GM18517 (cell line): ENCODE data around the gene DAPK2.
A peak's percentile ranks its signal among the peaks of the same experiment; 100 is the strongest.
"Not testable (repeated sequence)": the region's sequence is repeated elsewhere in the genome, so short reads cannot be mapped to it uniquely, and the experiment has no call there.

ENCODE experiments used
- ATAC-seq: cut with Tn5 transposase; IDR thresholded peaks from one replicate; pipeline ENCODE4 v1.9.1; 2021; ENCODE audit warnings: mild to moderate bottlenecking, moderate library complexity; ENCODE audit not compliant: unreplicated experiment

The DAPK2 gene

GRCh38 chr15:63977119-63977518 lies 69.2 kb downstream of the DAPK2 start:
- no peak for ATAC-seq

DNA sequence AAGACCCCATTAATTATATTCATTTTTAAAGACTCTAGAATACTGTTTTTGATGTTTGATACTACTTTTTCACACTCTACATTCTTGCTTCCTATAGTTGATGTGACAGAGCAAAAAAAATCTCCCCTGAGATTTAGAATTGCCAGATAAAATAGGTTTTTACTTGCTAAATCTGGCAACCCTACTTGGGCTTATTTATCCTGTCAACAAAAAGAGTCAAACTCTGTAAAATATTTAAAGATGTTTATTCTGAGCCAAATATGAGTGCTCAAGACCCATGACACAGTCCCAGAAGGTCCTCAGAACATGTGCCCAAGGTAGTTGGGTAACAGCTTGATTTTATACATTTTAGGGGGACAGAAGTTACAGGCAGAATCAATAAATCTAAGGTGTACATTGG lies 72.3 kb downstream of the DAPK2 start:
- no peak for ATAC-seq

DNA sequence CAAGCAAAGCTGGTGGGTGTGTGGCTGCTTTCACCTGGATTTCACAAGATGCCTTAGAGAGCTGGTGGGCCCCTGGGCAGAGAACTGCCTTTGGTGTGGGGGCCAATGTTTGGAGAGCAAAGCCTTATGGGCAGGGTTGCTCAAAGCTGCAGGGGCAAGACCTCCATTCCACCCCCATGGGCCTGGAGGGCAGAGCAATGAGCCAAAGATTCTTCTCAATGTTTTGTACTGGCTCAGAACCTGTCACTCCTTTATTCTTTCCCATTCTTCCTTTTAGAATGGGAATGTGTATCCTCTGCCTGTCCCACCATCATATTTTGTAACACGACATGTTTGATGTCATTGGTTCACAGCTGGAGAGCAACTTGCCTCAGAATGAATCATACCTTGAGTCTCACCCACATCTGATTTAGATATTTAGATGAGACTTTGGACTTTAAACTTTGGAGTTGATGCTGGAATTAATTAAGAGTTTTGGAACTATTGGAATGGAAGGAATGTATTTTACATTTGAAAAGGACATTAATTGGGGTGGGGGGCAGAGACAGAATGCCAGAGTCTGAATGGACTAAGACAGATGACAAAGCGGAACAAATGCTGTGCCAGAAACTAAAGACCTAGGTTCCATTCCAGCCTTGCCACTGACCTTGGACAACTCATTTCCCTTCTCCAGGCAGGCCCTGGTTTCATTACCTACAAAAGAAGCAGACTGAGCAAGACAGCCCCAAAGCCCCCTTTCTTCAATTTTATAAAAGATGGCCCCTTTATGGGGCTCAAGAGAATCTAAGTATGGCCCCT lies 72.9 kb downstream of the DAPK2 start:
- ATAC-seq: no peak

DNA sequence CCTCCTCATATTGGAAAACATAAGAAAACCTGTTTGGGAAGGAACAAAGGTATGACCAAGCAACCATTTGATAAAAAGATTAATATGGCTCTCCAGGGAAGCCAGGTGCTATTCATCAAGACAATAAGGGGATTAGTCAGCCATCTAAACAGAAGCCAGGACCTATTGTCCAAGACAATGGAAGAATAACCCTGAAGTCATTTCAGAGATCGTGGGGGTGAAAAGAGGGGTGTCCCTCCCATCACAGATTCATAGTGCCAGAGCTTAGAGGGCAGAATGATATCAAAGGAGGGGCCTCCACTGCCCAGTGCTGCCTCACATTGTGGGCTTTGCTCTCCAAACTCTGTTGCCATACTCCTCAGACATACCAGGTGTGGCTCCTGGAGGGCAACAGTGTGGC lies 73.5 kb downstream of the DAPK2 start:
- no peak for ATAC-seq

GRCh38 chr15:63971904-63972303 lies 74.4 kb downstream of the DAPK2 start:
- ATAC-seq: no peak

DNA sequence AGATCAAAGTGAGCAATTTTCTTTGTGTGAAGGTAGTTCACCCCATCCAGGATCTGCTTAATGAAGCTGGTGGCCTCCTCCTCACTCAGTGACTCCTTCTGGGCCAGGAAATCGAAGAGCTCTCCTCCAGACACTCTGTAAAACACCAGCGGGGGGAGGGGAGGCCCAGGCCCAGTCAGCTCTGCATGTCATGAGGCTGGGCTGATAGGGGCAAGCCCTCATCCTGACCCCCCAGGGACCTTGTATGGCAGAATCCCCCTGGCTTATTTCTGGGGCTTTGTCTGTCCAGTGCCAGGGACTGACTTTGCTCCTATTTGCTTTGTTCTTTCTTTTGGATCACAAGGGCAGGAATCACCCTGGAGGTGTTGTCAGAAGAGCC lies 74.9 kb downstream of the DAPK2 start:
- no peak for ATAC-seq

GRCh38 chr15:63970621-63971426 lies 75.5 kb downstream of the DAPK2 start:
- peak; percentile 84 for ATAC-seq

DNA sequence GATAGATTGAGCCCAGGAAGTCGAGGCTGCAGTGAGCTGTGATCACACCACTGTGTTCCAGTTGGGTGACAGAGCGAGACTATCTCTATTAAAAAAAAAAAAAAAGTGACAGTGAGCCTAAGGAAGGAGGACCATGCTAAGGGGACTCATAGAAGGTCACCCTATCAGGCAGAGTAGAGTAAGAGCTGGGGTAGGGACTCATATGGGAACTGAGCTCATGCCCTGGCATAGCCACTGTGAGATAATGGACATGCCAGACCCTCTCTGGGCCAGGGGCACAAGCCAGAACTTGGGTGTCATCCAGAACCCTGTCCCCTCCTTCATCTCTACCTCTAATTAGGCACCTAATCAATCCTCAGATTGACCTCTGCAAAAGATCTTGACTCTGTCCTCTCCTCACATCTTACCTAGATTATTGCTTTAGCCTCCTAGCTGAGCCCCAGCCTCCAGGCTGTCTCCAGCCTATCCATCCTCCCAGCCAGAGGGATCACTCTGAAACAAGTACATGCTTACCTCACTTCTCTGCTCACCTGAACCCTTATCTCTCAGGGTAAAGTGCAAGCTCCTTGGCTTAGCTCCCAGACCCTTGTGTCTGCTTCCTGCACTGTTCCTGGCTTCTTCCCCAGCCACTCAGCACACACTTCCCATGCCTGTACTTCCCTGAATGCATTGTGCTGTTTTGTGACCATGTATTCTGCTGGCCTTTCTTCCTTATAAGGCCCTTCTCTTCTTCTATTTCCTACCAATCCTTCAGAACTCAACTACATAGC lies 76.4 kb downstream of the DAPK2 start:
- ATAC-seq: no peak

- ATAC-seq: no peak
These were observed 77.6 kb downstream of the DAPK2 start for GRCh38 chr15:63968700-63969099.

DNA sequence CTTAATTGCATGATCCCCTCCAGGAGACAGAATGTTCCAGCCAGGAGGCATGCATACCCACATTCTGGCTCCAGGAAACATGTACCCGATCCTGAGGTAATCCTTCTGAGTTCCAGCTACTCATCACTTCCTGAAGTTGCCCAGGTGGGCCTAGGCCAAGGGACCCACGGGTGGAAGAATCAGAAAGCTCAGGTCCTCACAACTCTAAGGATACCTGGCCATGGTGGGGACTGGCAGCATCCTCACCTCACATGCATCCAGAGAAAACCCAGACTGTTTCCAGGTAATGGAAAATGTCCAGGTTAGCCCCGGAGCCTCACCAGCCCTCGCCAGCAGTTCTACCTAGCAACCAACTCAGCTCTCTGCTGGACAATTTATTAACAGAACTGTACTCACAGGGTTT lies 78.2 kb downstream of the DAPK2 start:
- ATAC-seq: no peak

- ATAC-seq: no peak
These were observed 78.7 kb downstream of the DAPK2 start for GRCh38 chr15:63967616-63968015.

DNA sequence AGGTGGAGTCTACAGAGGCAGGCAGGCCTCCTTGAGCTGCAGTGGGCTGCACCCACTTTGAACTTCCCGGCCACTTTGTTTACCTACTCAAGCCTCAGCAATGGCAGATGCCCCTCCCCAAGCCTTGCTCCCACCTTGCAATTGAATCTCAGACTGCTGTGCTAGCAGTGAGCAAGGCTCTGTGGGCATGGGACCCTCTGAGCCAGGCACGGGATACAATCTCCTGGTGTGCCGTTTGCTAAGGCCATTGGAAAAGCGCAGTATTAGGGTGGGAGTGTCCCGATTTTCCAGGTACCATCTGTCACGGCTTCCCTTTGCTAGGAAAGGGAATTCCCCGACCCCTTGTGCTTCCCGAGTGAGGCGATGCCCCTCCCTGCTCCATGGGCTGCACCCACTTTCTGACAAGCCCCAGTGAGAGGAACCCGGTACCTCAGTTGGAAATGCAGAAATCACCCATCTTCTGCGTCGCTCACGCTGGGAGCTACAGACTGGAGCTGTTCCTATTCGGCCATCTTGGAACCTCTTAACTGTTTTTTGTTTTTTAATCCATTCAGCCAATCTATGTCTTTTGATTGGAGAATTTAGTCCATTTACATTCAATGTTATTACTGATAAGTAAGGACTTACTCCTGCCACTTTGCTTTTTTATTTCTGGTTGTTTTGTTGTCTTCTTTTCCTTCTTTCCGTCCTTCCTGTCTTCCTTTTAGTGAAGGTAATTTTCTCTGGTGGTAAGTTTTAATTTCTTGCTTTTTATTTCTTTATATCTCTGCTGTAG lies 83.2 kb downstream of the DAPK2 start:
- ATAC-seq: not testable (repeated sequence)

DNA sequence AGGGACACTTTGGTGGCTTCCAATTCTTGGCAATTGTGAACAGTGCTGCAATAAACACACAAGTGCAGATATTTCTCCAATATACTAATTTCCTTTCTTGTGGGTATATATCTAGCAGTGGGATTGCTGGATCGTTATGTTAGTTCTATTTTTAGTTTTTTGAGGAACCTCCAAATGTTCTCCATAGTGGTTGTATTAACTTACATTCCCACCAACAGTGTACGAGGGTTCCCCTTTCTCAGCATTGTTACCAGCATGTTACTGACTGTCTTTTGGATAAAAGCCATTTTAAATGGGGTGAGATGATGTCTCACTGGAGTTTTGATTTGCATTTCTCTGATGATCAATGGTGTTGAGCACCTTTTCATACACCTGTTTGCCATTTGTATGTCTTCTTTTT lies 92.8 kb downstream of the DAPK2 start:
- no peak for ATAC-seq

- no peak for ATAC-seq
These were observed 95.3 kb downstream of the DAPK2 start for GRCh38 chr15:63950911-63951481.

- ATAC-seq: no peak
These were observed 97.3 kb downstream of the DAPK2 start for GRCh38 chr15:63948971-63949370.

GRCh38 chr15:63948436-63948835 lies 97.8 kb downstream of the DAPK2 start:
- no peak for ATAC-seq

DNA sequence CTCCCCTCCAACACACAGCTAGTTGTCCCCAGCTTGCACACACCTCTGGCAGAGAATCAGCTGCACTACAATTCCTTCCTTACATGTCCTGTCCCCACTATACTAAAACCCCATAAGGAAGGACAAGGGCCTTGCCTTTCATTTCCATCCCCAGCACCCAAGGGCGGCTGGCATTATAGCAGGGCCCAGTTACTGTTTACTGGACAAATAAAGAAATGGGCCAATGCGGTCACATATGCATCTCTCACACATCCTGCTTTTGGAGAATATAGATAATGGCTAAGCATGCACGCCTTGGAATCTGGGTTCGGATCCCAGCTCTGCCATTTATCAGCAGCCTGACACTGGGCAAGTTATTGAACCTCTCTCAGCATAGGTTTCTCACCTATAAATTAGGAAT lies 99.1 kb downstream of the DAPK2 start:
- no peak for ATAC-seq

DNA sequence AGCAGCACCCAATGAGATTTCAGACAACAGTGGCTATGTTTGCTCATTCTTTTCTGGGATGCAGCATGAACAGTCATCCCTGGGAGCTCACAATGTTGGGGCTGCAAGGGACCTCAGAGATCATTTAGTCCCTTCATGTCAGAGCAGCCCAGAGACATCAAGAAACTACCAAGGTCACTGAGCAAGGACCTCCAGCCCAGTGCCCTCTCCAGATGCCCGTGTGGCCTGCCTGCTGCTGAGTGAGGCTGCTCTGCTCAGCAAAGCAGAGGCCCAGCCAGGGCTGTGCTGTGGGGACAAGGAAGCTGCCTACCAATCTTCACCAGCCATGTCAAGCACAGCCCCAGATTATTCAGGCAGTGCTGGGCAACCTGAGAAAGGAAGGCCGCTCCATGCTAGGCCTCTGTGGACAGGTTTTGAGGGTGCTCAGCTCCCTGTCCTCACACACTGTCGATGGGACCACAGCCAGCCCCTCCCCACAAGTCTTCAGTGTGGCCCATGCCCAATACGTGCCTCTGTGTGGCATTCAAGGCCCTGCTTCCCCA lies 99.7 kb downstream of the DAPK2 start:
- no peak for ATAC-seq

GRCh38 chr15:63945838-63946298 lies 100.4 kb downstream of the DAPK2 start:
- ATAC-seq: no peak
